Endothelial cell (in vitro differentiated cells): Measurements from ENCODE around the gene ABHD13. TPM values are rescaled to one million over a fixed set of nuclear protein-coding genes. Genes with fewer than 3 reads are reported as not detected.

ENCODE experiments used
- DNase-seq: peaks from one replicate; pipeline ENCODE4 v3.0.0; 2021; ENCODE audit warnings: low spot score
- H3K27ac Mint-ChIP-seq: one replicate; pipeline ENCODE4 v1.8.0; 2021; ENCODE audit warnings: mixed read lengths, inconsistent platforms; ENCODE audit not compliant: unreplicated experiment
- H3K27me3 Mint-ChIP-seq: one replicate; pipeline ENCODE4 v1.8.0; 2021; ENCODE audit warnings: mild to moderate bottlenecking, moderate library complexity, mixed read lengths, inconsistent platforms; ENCODE audit not compliant: unreplicated experiment
- H3K36me3 Mint-ChIP-seq: one replicate; pipeline ENCODE4 v1.8.0; 2021; ENCODE audit warnings: mild to moderate bottlenecking, low read depth, mixed read lengths, inconsistent platforms; ENCODE audit not compliant: unreplicated experiment
- H3K4me1 Mint-ChIP-seq: one replicate; pipeline ENCODE4 v1.8.0; 2021; ENCODE audit warnings: mild to moderate bottlenecking, mixed read lengths, inconsistent platforms; ENCODE audit not compliant: unreplicated experiment
- H3K4me3 Mint-ChIP-seq: one replicate; pipeline ENCODE4 v1.8.0; 2021; ENCODE audit warnings: mild to moderate bottlenecking, mixed read lengths, inconsistent platforms; ENCODE audit not compliant: unreplicated experiment
- H3K9me3 Mint-ChIP-seq: one replicate; pipeline ENCODE4 v1.8.0; 2021; ENCODE audit warnings: mixed read lengths, inconsistent platforms; ENCODE audit not compliant: unreplicated experiment
- CTCF ChIP-seq: fragments of 200-600 bp; sonication (generic); IDR thresholded peaks from one replicate; pipeline ENCODE4 v1.5.0; 2021; ENCODE audit warnings: antibody characterized with exemption; ENCODE audit not compliant: unreplicated experiment
- total RNA-seq: library from RNA; stranded (reverse); fragmentation: NEBNext Ultra II Directional; extraction: Animal tissue kit (Norgen Biotek cat#: 25700); gene quantifications from one replicate; pipeline ENCODE4 v1.2.1, GENCODE V29; 2021; ENCODE audit not compliant: unreplicated experiment

The ABHD13 gene
- total RNA-seq, 1 donor from 2014 or later: 8.5 TPM

GRCh38 chr13:108220041-108220440, 1.8 kb downstream of the ABHD13 start:
- no peak for DNase-seq
- TF ChIP-seq CTCF: no peak
- no peak overlapping the region for H3K27ac Mint-ChIP-seq
- no peaks in the 10 kb centered on the region for H3K9me3 Mint-ChIP-seq
- no peaks in the 10 kb centered on the region for H3K27me3 Mint-ChIP-seq
- H3K36me3 Mint-ChIP-seq: no peaks in the 10 kb centered on the region
- peak overlapping the region; percentile 85 for H3K4me3 Mint-ChIP-seq
- peaks cover 12% of the 10 kb centered on the region for H3K4me1 Mint-ChIP-seq

GRCh38 chr13:108223687-108224503, 5.7 kb downstream of the ABHD13 start:
- H3K36me3 Mint-ChIP-seq: no peaks in the 10 kb centered on the region
- H3K27me3 Mint-ChIP-seq: no peaks in the 10 kb centered on the region
- no peak overlapping the region for H3K4me3 Mint-ChIP-seq
- H3K27ac Mint-ChIP-seq: no peak overlapping the region
- TF ChIP-seq CTCF: no peak
- no peaks in the 10 kb centered on the region for H3K9me3 Mint-ChIP-seq
- no peak for DNase-seq
- peaks cover 11% of the 10 kb centered on the region for H3K4me1 Mint-ChIP-seq

- no peak for TF ChIP-seq CTCF
- no peaks in the 10 kb centered on the region for H3K4me1 Mint-ChIP-seq
- no peaks in the 10 kb centered on the region for H3K27me3 Mint-ChIP-seq
- H3K9me3 Mint-ChIP-seq: no peaks in the 10 kb centered on the region
- H3K27ac Mint-ChIP-seq: no peak overlapping the region
- H3K4me3 Mint-ChIP-seq: no peak overlapping the region
- DNase-seq: no peak
- H3K36me3 Mint-ChIP-seq: no peaks in the 10 kb centered on the region
These were observed 7.2 kb downstream of the ABHD13 start for GRCh38 chr13:108225440-108225839.

GRCh38 chr13:108226184-108226583, 8.0 kb downstream of the ABHD13 start:
- no peak overlapping the region for H3K4me3 Mint-ChIP-seq
- TF ChIP-seq CTCF: no peak
- no peaks in the 10 kb centered on the region for H3K4me1 Mint-ChIP-seq
- H3K27me3 Mint-ChIP-seq: no peaks in the 10 kb centered on the region
- no peaks in the 10 kb centered on the region for H3K9me3 Mint-ChIP-seq
- no peak overlapping the region for H3K27ac Mint-ChIP-seq
- no peaks in the 10 kb centered on the region for H3K36me3 Mint-ChIP-seq
- DNase-seq: no peak

GRCh38 chr13:108227651-108228272, 9.6 kb downstream of the ABHD13 start:
- peak; percentile 46 for DNase-seq
- Mint-ChIP-seq H3K36me3 (no peaks in the 10 kb centered on the region), H3K27me3 (no peaks in the 10 kb centered on the region), H3K9me3 (no peaks in the 10 kb centered on the region), H3K4me1 (no peaks in the 10 kb centered on the region), H3K27ac (no peak overlapping the region), H3K4me3 (no peak overlapping the region)
- peak; percentile 93 for TF ChIP-seq CTCF
